HG03064 (cell line): ENCODE results near the gene SCUBE1.

Source experiments
- ATAC-seq: cut with Tn5 transposase; IDR thresholded peaks from one replicate; pipeline ENCODE4 v1.9.1; 2021; ENCODE audit warnings: low read depth; ENCODE audit not compliant: unreplicated experiment

The SCUBE1 gene

GRCh38 chr22:43304831-43305590 is 38.2 kb downstream of the SCUBE1 start:
- no peak for ATAC-seq

- no peak for ATAC-seq
Measured at GRCh38 chr22:43303751-43304150, 39.4 kb downstream of the SCUBE1 start.

- no peak for ATAC-seq
Measured at GRCh38 chr22:43303166-43303565, 40.0 kb downstream of the SCUBE1 start.

- no peak for ATAC-seq
Measured at GRCh38 chr22:43302531-43303041, 40.6 kb downstream of the SCUBE1 start.

GRCh38 chr22:43301866-43302265 is 41.3 kb downstream of the SCUBE1 start:
- no peak for ATAC-seq

GRCh38 chr22:43300891-43301676 is 42.1 kb downstream of the SCUBE1 start:
- no peak for ATAC-seq

GRCh38 chr22:43299736-43300135 is 43.4 kb downstream of the SCUBE1 start:
- ATAC-seq = no peak

GRCh38 chr22:43298062-43298801 is 44.9 kb downstream of the SCUBE1 start:
- ATAC-seq = no peak

GRCh38 chr22:43297270-43298061 is 45.7 kb downstream of the SCUBE1 start:
- ATAC-seq = no peak

- ATAC-seq = no peak
Measured at GRCh38 chr22:43296276-43296902, 46.8 kb downstream of the SCUBE1 start.

GRCh38 chr22:43295660-43296059 is 47.5 kb downstream of the SCUBE1 start:
- no peak for ATAC-seq

- no peak for ATAC-seq
Measured at GRCh38 chr22:43295173-43295572, 48.0 kb downstream of the SCUBE1 start.

- no peak for ATAC-seq
Measured at GRCh38 chr22:43293655-43294392, 49.3 kb downstream of the SCUBE1 start.

- ATAC-seq = no peak
Measured at GRCh38 chr22:43293259-43293654, 49.9 kb downstream of the SCUBE1 start.

- ATAC-seq = no peak
Measured at GRCh38 chr22:43292630-43293018, 50.5 kb downstream of the SCUBE1 start.

GRCh38 chr22:43291381-43291780 is 51.8 kb downstream of the SCUBE1 start:
- ATAC-seq = no peak

- no peak for ATAC-seq
Measured at GRCh38 chr22:43289976-43290721, 53.0 kb downstream of the SCUBE1 start.

- no peak for ATAC-seq
Measured at GRCh38 chr22:43289531-43289963, 53.6 kb downstream of the SCUBE1 start.
